H1 (cell line): ENCODE data around the gene CUBN. TPM values are rescaled to one million over a fixed set of nuclear protein-coding genes. Genes with fewer than 3 reads are reported as not detected.

Source experiments
- CTCF ChIA-PET: fragments of 300-600 bp; sonication (Branson Sonifier 250); formaldehyde crosslinking; loops from one replicate; lab custom pipeline; 2021; ENCODE audit not compliant: partially characterized antibody; lab: Charles Lee
- POLR2A ChIA-PET: fragments of 300-600 bp; sonication (Branson Sonifier 250); formaldehyde crosslinking; loops from one replicate; lab custom pipeline; 2021; ENCODE audit warnings: inconsistent platforms; ENCODE audit not compliant: partially characterized antibody; lab: Charles Lee
- DNase-seq, 2 experiments: peaks; one replicate each; pipeline versions ENCODE4 v3.0.0 to v3.0.0-alpha.2; 2010 to 2022; ENCODE audit warnings: low spot score in 2 of 2, low read depth in 1 of 2, mixed read lengths in 1 of 2
- FAIRE-seq: peaks from 2 replicates; lab custom pipeline; 2011; peaks lifted over from hg19 to GRCh38; lab: Jason Lieb, UNC
- H2AFZ ChIP-seq: 2 replicates; pipeline ENCODE4 v1.8.1; 2012; ENCODE audit warnings: low read length, inconsistent platforms
- H2AK5ac ChIP-seq: 2 replicates; pipeline ENCODE4 v1.6.1; 2013; ENCODE audit warnings: low read depth, low read length
- H2BK120ac ChIP-seq: replicated peaks from 2 replicates; pipeline ENCODE3; 2013; ENCODE audit warnings: low read depth, low read length, inconsistent platforms
- H2BK12ac ChIP-seq: 2 replicates; pipeline ENCODE4 v1.6.1; 2013; ENCODE audit warnings: low read depth, low read length
- H2BK15ac ChIP-seq: 2 replicates; pipeline ENCODE4 v1.6.1; 2013; ENCODE audit warnings: low read length
- H2BK20ac ChIP-seq: 2 replicates; pipeline ENCODE4 v1.6.1; 2013; ENCODE audit warnings: low read length
- H2BK5ac ChIP-seq: 2 replicates; pipeline ENCODE4 v1.6.1; 2013; ENCODE audit warnings: low read depth, low read length
- H3K14ac ChIP-seq: 2 replicates; pipeline ENCODE4 v1.6.1; 2013; ENCODE audit warnings: inconsistent platforms; ENCODE audit not compliant: insufficient read length
- H3K18ac ChIP-seq: 2 replicates; pipeline ENCODE4 v1.6.1; 2013; ENCODE audit warnings: low read length; ENCODE audit errors: extremely low read depth
- H3K23ac ChIP-seq: 2 replicates; pipeline ENCODE4 v1.6.1; 2013; ENCODE audit warnings: inconsistent platforms; ENCODE audit not compliant: insufficient read length
- H3K23me2 ChIP-seq: 2 replicates; pipeline ENCODE4 v1.6.1; 2013; ENCODE audit warnings: low read depth, low read length
- H3K27ac ChIP-seq: 2 replicates; pipeline ENCODE4 v1.6.1; 2011; ENCODE audit warnings: low read depth, low read length, inconsistent platforms
- H3K27me3 ChIP-seq, 4 experiments: replicated peaks in 1 of 4; 1 replicate in 1 of 4; 2 replicates in 3 of 4; pipeline versions ENCODE4 v1.6.1 to v1.8.1; 2011 to 2013; ENCODE audit warnings: low read length in 3 of 4, mild to moderate bottlenecking in 3 of 4, inconsistent platforms in 2 of 4, mixed read lengths in 2 of 4, moderate library complexity in 1 of 4; ENCODE audit not compliant: control insufficient read depth in 3 of 4, insufficient read depth in 3 of 4; ENCODE audit errors: extremely low read depth in 1 of 4
- H3K36me3 ChIP-seq, 4 experiments: 2 replicates each; pipeline versions ENCODE4 v1.6.1 to v1.8.1; 2011 to 2013; ENCODE audit warnings: mild to moderate bottlenecking in 4 of 4, low read length in 3 of 4, moderate library complexity in 2 of 4, control low read depth in 1 of 4, inconsistent platforms in 1 of 4; ENCODE audit not compliant: insufficient read depth in 4 of 4, control insufficient read depth in 2 of 4
- H3K4ac ChIP-seq: replicated peaks from 2 replicates; pipeline ENCODE3; 2013; ENCODE audit warnings: low read length, low read depth, mixed read lengths, inconsistent platforms; ENCODE audit not compliant: insufficient read length
- H3K4me1 ChIP-seq, 4 experiments: replicated peaks in 1 of 4; 1 replicate in 1 of 4; 2 replicates in 3 of 4; pipeline versions ENCODE4 v1.6.1 to v1.8.1; 2011 to 2013; ENCODE audit warnings: low read length in 3 of 4, inconsistent platforms in 2 of 4, mixed read lengths in 1 of 4; ENCODE audit not compliant: insufficient read depth in 4 of 4, control insufficient read depth in 3 of 4
- H3K4me2 ChIP-seq, 2 experiments: 2 replicates each; pipeline versions ENCODE4 v1.6.1 to v1.8.1; 2011 to 2013; ENCODE audit warnings: low read depth in 2 of 2, low read length in 2 of 2, control low read depth in 1 of 2, inconsistent platforms in 1 of 2, mild to moderate bottlenecking in 1 of 2; ENCODE audit not compliant: insufficient read depth in 1 of 2
- H3K4me3 ChIP-seq, 4 experiments: fragments of 200-600, 300-600 bp in 1 of 4; sonication (generic), shearing (Covaris generic), sonication (Bioruptor Twin) in 1 of 4; 2 replicates each; pipeline versions ENCODE4 v1.5.1 to v1.8.1; 2011 to 2016; ENCODE audit warnings: low read length in 4 of 4, low read depth in 3 of 4, control low read depth in 2 of 4, inconsistent platforms in 2 of 4, mild to moderate bottlenecking in 2 of 4, mixed read lengths in 1 of 4, moderate library complexity in 1 of 4; ENCODE audit not compliant: insufficient read depth in 2 of 4; ENCODE audit errors: extremely low read depth in 1 of 4
- H3K56ac ChIP-seq: replicated peaks from 2 replicates; pipeline ENCODE3; 2013; ENCODE audit warnings: low read depth, mild to moderate bottlenecking, mixed read lengths, low read length, inconsistent platforms; ENCODE audit not compliant: insufficient read length
- H3K79me1 ChIP-seq: 2 replicates; pipeline ENCODE4 v1.6.1; 2013; ENCODE audit warnings: low read depth, low read length, control low read depth
- H3K79me2 ChIP-seq, 2 experiments: 2 replicates each; pipeline versions ENCODE4 v1.6.1 to v1.8.1; 2012 to 2013; ENCODE audit warnings: low read length in 2 of 2, mild to moderate bottlenecking in 2 of 2, inconsistent platforms in 1 of 2; ENCODE audit not compliant: insufficient read depth in 2 of 2, control insufficient read depth in 1 of 2
- H3K9ac ChIP-seq, 4 experiments: replicated peaks in 1 of 4; 1 replicate in 1 of 4; 2 replicates in 3 of 4; pipeline versions ENCODE4 v1.6.1 to v1.8.1; 2011 to 2013; ENCODE audit warnings: low read depth in 3 of 4, low read length in 3 of 4, control low read depth in 2 of 4, mild to moderate bottlenecking in 2 of 4, moderate library complexity in 2 of 4, inconsistent platforms in 1 of 4; ENCODE audit errors: extremely low read depth in 1 of 4
- H3K9me3 ChIP-seq, 2 experiments: 2 replicates each; pipeline versions ENCODE4 v1.6.1 to v1.8.1; 2012 to 2013; ENCODE audit warnings: mild to moderate bottlenecking in 2 of 2, moderate library complexity in 2 of 2, control low read depth in 1 of 2, inconsistent platforms in 1 of 2, low read depth in 1 of 2, low read length in 1 of 2, mixed read lengths in 1 of 2; ENCODE audit not compliant: insufficient read depth in 2 of 2
- H4K20me1 ChIP-seq, 2 experiments: replicated peaks in 1 of 2; 2 replicates each; pipeline versions ENCODE3 to v1.8.1; 2011 to 2013; ENCODE audit warnings: inconsistent platforms in 2 of 2, low read length in 2 of 2, mild to moderate bottlenecking in 1 of 2; ENCODE audit not compliant: insufficient read depth in 2 of 2, control insufficient read depth in 1 of 2
- H4K5ac ChIP-seq: 2 replicates; pipeline ENCODE4 v1.6.1; 2013; ENCODE audit warnings: low read length, low read depth, mixed read lengths, inconsistent platforms; ENCODE audit not compliant: insufficient read length
- H4K8ac ChIP-seq: 2 replicates; pipeline ENCODE4 v1.8.0; 2013; ENCODE audit warnings: mild to moderate bottlenecking, moderate library complexity, low read length, inconsistent platforms; ENCODE audit not compliant: insufficient read depth; ENCODE audit errors: extremely low read depth
- H4K91ac ChIP-seq: replicated peaks from 2 replicates; pipeline ENCODE3; 2013; ENCODE audit warnings: low read length, mixed read lengths, inconsistent platforms; ENCODE audit not compliant: insufficient read length
- BACH1 ChIP-seq: IDR thresholded peaks from 2 replicates; pipeline ENCODE4 v1.6.1; 2012; ENCODE audit warnings: low read length, improper control_type of control experiment
- BRCA1 ChIP-seq: IDR thresholded peaks from 2 replicates; pipeline ENCODE4 v1.6.1; 2012; ENCODE audit warnings: low read depth, low read length, improper control_type of control experiment
- CREB1 ChIP-seq: IDR thresholded peaks from 2 replicates; pipeline ENCODE4 v1.6.1; 2012; ENCODE audit warnings: inconsistent platforms
- E2F6 ChIP-seq: IDR thresholded peaks from 2 replicates; pipeline ENCODE4 v1.6.1; 2012; ENCODE audit warnings: inconsistent platforms
- EZH2 ChIP-seq: fragments of 200-600 bp; sonication (generic); IDR thresholded peaks from 2 replicates; pipeline ENCODE4 v1.7.1; 2012; ENCODE audit warnings: low read depth, mild to moderate bottlenecking, moderate library complexity, low read length, inconsistent platforms; ENCODE audit not compliant: severe bottlenecking
- NANOG ChIP-seq: IDR thresholded peaks from 2 replicates; pipeline ENCODE4 v1.6.1; 2011; ENCODE audit warnings: low read length, low read depth, mild to moderate bottlenecking, inconsistent platforms; ENCODE audit not compliant: insufficient read depth, poor library complexity, severe bottlenecking
- SIX5 ChIP-seq: IDR thresholded peaks from 2 replicates; pipeline ENCODE4 v1.6.1; 2011; ENCODE audit warnings: mild to moderate bottlenecking, low read depth, low read length
- SP4 ChIP-seq: IDR thresholded peaks from 2 replicates; pipeline ENCODE4 v1.6.1; 2012; ENCODE audit warnings: low read length, inconsistent platforms
- SUZ12 ChIP-seq: fragments of 200-600 bp; sonication (generic); IDR thresholded peaks from 2 replicates; pipeline ENCODE4 v1.6.1; 2012; ENCODE audit warnings: mild to moderate bottlenecking, inconsistent platforms, low read length, moderate library complexity, mixed read lengths
- TAF7 ChIP-seq: optimal IDR thresholded peaks from 2 replicates; pipeline ENCODE3; 2011; ENCODE audit warnings: low read depth, mild to moderate bottlenecking, inconsistent platforms, low read length, moderate library complexity, borderline replicate concordance
- TBP ChIP-seq: IDR thresholded peaks from 2 replicates; pipeline ENCODE4 v1.6.1; 2011; ENCODE audit warnings: low read depth, low read length, improper control_type of control experiment
- TEAD4 ChIP-seq: IDR thresholded peaks from 2 replicates; pipeline ENCODE4 v1.6.1; 2012; ENCODE audit warnings: low read depth, low read length, inconsistent platforms, mixed read lengths
- YY1 ChIP-seq: IDR thresholded peaks from 2 replicates; pipeline ENCODE4 v1.6.1; 2011; ENCODE audit warnings: low read depth, mild to moderate bottlenecking, low read length
- WGBS, 2 experiments: shearing (Covaris generic) in 1 of 2; methylation state at CpG; one replicate each; pipeline versions ENCODE4 v1.1.6 to v1.1.7; 2013 to 2015; ENCODE audit warnings: low lambda C conversion rate in 2 of 2, mixed read lengths in 2 of 2, inconsistent platforms in 1 of 2, low coverage in 1 of 2, missing lambda C conversion rate in 1 of 2; ENCODE audit not compliant: insufficient replicate concordance in 2 of 2, insufficient coverage in 1 of 2, insufficient read length in 1 of 2; ENCODE audit errors: extremely low coverage in 1 of 2, missing lambda C conversion rate in 1 of 2; 5-methylcytosine and 5-hydroxymethylcytosine counted together
- polyA plus RNA-seq, 7 experiments: library from polyadenylated mRNA; depleted of rRNA in 3 of 7; stranded (reverse) in 5 of 7; unstranded in 2 of 7; fragments of >200 nt in 5 of 7; fragments of 200-250 nt in 2 of 7; gene quantifications; 1 replicate in 5 of 7; 2 replicates in 1 of 7; 4 replicates in 1 of 7; pipeline versions ENCODE4 v1.2.1 to v1.2.3, GENCODE V29; 2011 to 2013; ENCODE audit warnings: missing spikeins in 2 of 7, mixed read lengths in 2 of 7
- total RNA-seq: library from RNA; stranded (reverse); fragmentation: NEBNext Ultra II Directional; extraction: Animal tissue kit (Norgen Biotek cat#: 25700); gene quantifications from 2 replicates; pipeline ENCODE4 v1.2.1, GENCODE V29; 2021
- TF ChIP-seq, protein P1 (sequence below): IDR thresholded peaks from 2 replicates; pipeline ENCODE4 v1.6.1; 2011; ENCODE audit warnings: low read depth, mild to moderate bottlenecking, low read length; ENCODE audit not compliant: insufficient read depth

The CUBN gene
- total and polyA plus RNA-seq, 2 of the 8 experiments (the other 6 are each of a cell fraction or from before 2014, with no cell fraction given) = 0.04 to 0.08 TPM

DNA sequence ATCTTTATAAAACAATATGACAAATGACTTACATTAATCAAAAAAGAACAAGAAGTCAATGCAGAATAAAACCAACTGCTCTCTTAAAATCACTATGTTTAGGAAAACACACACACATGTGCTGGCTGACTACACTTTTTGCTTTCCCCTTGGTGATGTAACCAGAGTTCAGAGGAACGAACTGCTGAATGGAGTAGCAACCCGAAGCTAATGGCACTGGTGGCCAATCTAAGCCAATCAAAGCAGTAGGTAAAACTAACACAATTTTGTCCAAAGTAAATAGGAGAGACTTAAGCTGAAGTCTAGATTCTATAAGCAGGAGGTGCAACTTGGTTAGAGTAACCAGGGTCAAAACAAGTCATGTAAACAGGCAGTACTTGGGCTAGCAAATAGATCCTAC is 33.2 kb upstream of the CUBN start:
- no peak overlapping the region for H3K14ac ChIP-seq
- POLR2A ChIA-PET = interaction anchor here (1.4 kb wide), 1 partner anchor 38 kb away, joined by 3 read pairs; the partner anchor contains the start of gene TRDMT1
- no peak overlapping the region for H2BK12ac ChIP-seq
- CTCF ChIA-PET = interaction anchor here (0.5 kb wide), 1 partner anchor 16 kb away, joined by 3 read pairs; no protein-coding TSS in a partner anchor
- no peaks in the 10 kb centered on the region for H3K79me2 ChIP-seq
- H3K18ac ChIP-seq = no peak overlapping the region
- no peak overlapping the region for H3K56ac ChIP-seq
- DNase-seq = no peak
- H3K4me1 ChIP-seq = no peaks in the 10 kb centered on the region
- WGBS, 2 experiments = 87% methylated on average over 2 of the region's 2 CpGs; no CpG with 5 or more reads in 1 of the 2 experiments
- H4K91ac ChIP-seq = no peak overlapping the region
- H3K9me3 ChIP-seq = no peaks in the 10 kb centered on the region
- H2BK5ac ChIP-seq = no peak overlapping the region
- no peak overlapping the region for H4K5ac ChIP-seq
- H3K36me3 ChIP-seq = no peaks in the 10 kb centered on the region
- no peaks in the 10 kb centered on the region for H3K79me1 ChIP-seq
- H2BK120ac ChIP-seq = no peak overlapping the region
- no peak overlapping the region for H2BK15ac ChIP-seq
- H2AK5ac ChIP-seq = no peak overlapping the region
- no peak overlapping the region for H3K27ac ChIP-seq
- H3K4me3 ChIP-seq = no peak overlapping the region
- no peaks in the 10 kb centered on the region for H4K20me1 ChIP-seq
- no peaks in the 10 kb centered on the region for H3K23me2 ChIP-seq
- no peak overlapping the region for H4K8ac ChIP-seq
- H2AFZ ChIP-seq = no peak overlapping the region
- no peak overlapping the region for H3K9ac ChIP-seq
- no peak overlapping the region for H3K4ac ChIP-seq
- no peak overlapping the region for H2BK20ac ChIP-seq
- no peaks in the 10 kb centered on the region for H3K27me3 ChIP-seq
- no peak for FAIRE-seq
- H3K23ac ChIP-seq = no peak overlapping the region
- no peak overlapping the region for H3K4me2 ChIP-seq
- TF ChIP-seq YY1 (no peak), SP4 (no peak), CREB1 (no peak), BACH1 (no peak), TEAD4 (no peak), EZH2 (no peak), E2F6 (no peak), SUZ12 (no peak), NANOG (no peak), BRCA1 (no peak), TBP (no peak), SIX5 (no peak), TAF7 (no peak)
- TF ChIP-seq, protein P1, sequence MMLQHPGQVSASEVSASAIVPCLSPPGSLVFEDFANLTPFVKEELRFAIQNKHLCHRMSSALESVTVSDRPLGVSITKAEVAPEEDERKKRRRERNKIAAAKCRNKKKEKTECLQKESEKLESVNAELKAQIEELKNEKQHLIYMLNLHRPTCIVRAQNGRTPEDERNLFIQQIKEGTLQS = no peak
